GM23338 (cell line): ENCODE results near the gene NEU3. TPM values are rescaled to one million over a fixed set of nuclear protein-coding genes. Genes with fewer than 3 reads are reported as not detected.

Experiments used
- POLR2AphosphoS5 ChIP-seq: IDR thresholded peaks from 2 replicates; pipeline ENCODE4 v1.6.1; 2016; ENCODE audit warnings: antibody characterized with exemption, low read depth
- STAT1 ChIP-seq: IDR thresholded peaks from one replicate; pipeline ENCODE4 v1.6.1; 2016; ENCODE audit warnings: antibody characterized with exemption; ENCODE audit not compliant: unreplicated experiment
- polyA plus RNA-seq: library from polyadenylated mRNA; unstranded; fragments of >200 nt; fragmentation: Nextera tagmentation; extraction: Ambion mirVana; gene quantifications from 2 replicates; pipeline ENCODE4 v1.2.1, GENCODE V29; 2016
- total RNA-seq: library from RNA; depleted of rRNA; stranded (reverse); fragments of >200 nt; shearing (Covaris generic); gene quantifications from 2 replicates; pipeline ENCODE4 v1.2.3, GENCODE V29; 2014
- TF ChIP-seq, protein P1 (sequence below): fragments of 250-450 bp; sonication (Bioruptor Pico); IDR thresholded peaks from 2 replicates; pipeline ENCODE4 v1.5.0; 2020; ENCODE audit warnings: mild to moderate bottlenecking, moderate library complexity
- TF ChIP-seq, protein P2 (sequence below): IDR thresholded peaks from 2 replicates; pipeline ENCODE4 v1.6.1; 2016; ENCODE audit warnings: antibody characterized with exemption
- TF ChIP-seq, protein P3 (sequence below), 2 experiments: fragments of 200-600 bp in 1 of 2; sonication (generic) in 1 of 2; conservative IDR thresholded peaks; 2 replicates each; pipeline versions ENCODE4 v1.5.1 to v1.6.1; 2016 to 2017; ENCODE audit warnings: antibody characterized with exemption in 2 of 2, low read depth in 2 of 2, mild to moderate bottlenecking in 2 of 2, moderate library complexity in 1 of 2

The NEU3 gene
- total and polyA plus RNA-seq, 2 experiments from 2014 or later = 2.8 to 25.9 TPM

DNA sequence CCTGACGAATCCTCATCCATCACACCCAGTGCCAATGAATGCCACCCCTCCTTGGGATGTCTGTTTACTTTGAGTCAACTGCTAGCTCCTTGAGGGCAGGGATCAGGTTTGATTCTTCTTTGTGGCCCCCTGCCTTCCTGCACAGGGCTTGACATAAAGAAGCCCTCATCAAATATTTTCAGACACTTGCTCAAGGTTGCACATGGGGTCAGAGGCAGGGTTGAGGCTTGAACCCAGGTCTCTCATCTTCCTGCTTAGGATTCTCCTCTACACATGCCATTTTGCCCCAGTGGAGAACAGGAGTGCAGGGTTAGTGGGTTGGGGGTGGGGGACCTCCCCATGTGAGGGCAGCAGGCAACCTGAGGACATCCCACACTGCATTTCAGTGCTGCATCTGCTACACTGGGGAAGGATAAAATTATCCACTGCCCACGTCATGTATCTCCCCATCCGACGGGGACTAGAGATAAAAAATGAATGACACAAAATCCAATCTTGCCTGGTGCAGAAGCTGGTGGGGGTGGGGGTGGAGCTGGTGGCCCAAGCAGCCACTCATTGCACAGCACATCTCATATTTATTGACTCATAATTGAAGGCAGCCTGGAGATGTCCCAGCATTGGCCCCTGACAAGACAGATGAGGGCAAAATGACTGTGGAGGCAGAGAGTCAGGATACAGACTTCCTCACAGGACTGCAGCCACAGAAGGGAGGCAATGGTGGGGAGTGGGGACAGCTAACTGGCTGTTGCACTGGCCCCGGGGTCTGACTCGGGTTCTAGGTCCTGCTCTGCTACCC, 41.3 kb downstream of the NEU3 start (continued):
- TF ChIP-seq, protein P1, sequence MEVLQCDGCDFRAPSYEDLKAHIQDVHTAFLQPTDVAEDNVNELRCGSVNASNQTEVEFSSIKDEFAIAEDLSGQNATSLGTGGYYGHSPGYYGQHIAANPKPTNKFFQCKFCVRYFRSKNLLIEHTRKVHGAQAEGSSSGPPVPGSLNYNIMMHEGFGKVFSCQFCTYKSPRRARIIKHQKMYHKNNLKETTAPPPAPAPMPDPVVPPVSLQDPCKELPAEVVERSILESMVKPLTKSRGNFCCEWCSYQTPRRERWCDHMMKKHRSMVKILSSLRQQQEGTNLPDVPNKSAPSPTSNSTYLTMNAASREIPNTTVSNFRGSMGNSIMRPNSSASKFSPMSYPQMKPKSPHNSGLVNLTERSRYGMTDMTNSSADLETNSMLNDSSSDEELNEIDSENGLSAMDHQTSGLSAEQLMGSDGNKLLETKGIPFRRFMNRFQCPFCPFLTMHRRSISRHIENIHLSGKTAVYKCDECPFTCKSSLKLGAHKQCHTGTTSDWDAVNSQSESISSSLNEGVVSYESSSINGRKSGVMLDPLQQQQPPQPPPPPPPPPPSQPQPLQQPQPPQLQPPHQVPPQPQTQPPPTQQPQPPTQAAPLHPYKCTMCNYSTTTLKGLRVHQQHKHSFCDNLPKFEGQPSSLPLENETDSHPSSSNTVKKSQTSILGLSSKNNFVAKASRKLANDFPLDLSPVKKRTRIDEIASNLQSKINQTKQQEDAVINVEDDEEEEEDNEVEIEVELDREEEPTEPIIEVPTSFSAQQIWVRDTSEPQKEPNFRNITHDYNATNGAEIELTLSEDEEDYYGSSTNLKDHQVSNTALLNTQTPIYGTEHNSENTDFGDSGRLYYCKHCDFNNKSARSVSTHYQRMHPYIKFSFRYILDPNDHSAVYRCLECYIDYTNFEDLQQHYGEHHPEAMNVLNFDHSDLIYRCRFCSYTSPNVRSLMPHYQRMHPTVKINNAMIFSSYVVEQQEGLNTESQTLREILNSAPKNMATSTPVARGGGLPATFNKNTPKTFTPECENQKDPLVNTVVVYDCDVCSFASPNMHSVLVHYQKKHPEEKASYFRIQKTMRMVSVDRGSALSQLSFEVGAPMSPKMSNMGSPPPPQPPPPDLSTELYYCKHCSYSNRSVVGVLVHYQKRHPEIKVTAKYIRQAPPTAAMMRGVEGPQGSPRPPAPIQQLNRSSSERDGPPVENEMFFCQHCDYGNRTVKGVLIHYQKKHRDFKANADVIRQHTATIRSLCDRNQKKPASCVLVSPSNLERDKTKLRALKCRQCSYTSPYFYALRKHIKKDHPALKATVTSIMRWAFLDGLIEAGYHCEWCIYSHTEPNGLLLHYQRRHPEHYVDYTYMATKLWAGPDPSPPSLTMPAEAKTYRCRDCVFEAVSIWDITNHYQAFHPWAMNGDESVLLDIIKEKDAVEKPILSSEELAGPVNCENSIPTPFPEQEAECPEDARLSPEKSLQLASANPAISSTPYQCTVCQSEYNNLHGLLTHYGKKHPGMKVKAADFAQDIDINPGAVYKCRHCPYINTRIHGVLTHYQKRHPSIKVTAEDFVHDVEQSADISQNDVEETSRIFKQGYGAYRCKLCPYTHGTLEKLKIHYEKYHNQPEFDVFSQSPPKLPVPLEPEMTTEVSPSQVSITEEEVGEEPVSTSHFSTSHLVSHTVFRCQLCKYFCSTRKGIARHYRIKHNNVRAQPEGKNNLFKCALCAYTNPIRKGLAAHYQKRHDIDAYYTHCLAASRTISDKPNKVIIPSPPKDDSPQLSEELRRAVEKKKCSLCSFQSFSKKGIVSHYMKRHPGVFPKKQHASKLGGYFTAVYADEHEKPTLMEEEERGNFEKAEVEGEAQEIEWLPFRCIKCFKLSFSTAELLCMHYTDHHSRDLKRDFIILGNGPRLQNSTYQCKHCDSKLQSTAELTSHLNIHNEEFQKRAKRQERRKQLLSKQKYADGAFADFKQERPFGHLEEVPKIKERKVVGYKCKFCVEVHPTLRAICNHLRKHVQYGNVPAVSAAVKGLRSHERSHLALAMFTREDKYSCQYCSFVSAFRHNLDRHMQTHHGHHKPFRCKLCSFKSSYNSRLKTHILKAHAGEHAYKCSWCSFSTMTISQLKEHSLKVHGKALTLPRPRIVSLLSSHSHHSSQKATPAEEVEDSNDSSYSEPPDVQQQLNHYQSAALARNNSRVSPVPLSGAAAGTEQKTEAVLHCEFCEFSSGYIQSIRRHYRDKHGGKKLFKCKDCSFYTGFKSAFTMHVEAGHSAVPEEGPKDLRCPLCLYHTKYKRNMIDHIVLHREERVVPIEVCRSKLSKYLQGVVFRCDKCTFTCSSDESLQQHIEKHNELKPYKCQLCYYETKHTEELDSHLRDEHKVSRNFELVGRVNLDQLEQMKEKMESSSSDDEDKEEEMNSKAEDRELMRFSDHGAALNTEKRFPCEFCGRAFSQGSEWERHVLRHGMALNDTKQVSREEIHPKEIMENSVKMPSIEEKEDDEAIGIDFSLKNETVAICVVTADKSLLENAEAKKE = no peak
- TF ChIP-seq, protein P2, sequence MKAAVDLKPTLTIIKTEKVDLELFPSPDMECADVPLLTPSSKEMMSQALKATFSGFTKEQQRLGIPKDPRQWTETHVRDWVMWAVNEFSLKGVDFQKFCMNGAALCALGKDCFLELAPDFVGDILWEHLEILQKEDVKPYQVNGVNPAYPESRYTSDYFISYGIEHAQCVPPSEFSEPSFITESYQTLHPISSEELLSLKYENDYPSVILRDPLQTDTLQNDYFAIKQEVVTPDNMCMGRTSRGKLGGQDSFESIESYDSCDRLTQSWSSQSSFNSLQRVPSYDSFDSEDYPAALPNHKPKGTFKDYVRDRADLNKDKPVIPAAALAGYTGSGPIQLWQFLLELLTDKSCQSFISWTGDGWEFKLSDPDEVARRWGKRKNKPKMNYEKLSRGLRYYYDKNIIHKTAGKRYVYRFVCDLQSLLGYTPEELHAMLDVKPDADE = no peak
- TF ChIP-seq POLR2AphosphoS5 (no peak), STAT1 (no peak)
- TF ChIP-seq, protein P3, sequence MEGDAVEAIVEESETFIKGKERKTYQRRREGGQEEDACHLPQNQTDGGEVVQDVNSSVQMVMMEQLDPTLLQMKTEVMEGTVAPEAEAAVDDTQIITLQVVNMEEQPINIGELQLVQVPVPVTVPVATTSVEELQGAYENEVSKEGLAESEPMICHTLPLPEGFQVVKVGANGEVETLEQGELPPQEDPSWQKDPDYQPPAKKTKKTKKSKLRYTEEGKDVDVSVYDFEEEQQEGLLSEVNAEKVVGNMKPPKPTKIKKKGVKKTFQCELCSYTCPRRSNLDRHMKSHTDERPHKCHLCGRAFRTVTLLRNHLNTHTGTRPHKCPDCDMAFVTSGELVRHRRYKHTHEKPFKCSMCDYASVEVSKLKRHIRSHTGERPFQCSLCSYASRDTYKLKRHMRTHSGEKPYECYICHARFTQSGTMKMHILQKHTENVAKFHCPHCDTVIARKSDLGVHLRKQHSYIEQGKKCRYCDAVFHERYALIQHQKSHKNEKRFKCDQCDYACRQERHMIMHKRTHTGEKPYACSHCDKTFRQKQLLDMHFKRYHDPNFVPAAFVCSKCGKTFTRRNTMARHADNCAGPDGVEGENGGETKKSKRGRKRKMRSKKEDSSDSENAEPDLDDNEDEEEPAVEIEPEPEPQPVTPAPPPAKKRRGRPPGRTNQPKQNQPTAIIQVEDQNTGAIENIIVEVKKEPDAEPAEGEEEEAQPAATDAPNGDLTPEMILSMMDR (conservative IDR thresholded peaks at IDR 0.05; ENCODE audit: low read depth in 2 of 2) = no peak
